AG09319 (cell line): ENCODE results near the gene PITX2.

Experiments
- DNase-seq: peaks from one replicate; pipeline ENCODE4 v3.0.0-alpha.2; 2010; ENCODE audit warnings: low read depth; ENCODE audit errors: extremely low read depth
- CTCF ChIP-seq: IDR thresholded peaks from 2 replicates; pipeline ENCODE4 v1.5.1; 2011; ENCODE audit warnings: low read depth, mild to moderate bottlenecking, inconsistent platforms, low read length, moderate library complexity

The PITX2 gene

GRCh38 chr4:110620691-110621327, 2.1 kb downstream of the PITX2 start:
- no peak for DNase-seq
- no peak for TF ChIP-seq CTCF

DNA sequence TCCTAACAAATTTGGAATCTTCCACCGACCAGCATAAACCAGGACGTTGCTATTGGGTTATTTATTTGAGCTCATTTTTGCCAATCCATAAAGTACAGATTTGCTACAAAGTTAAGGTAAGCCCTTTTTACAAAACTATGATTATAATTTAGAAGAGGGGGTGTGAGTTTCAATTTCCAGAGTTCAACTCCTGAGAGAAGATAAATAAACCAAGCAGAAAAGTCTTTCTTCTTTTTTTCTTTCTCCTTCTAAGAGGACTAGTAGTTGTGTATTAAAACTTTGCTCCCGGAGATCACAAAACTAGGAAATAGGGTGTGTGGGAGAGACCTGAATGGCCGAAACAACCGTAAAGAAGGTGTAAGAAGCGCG, 2.6 kb downstream of the PITX2 start:
- TF ChIP-seq CTCF, result no peak

DNA sequence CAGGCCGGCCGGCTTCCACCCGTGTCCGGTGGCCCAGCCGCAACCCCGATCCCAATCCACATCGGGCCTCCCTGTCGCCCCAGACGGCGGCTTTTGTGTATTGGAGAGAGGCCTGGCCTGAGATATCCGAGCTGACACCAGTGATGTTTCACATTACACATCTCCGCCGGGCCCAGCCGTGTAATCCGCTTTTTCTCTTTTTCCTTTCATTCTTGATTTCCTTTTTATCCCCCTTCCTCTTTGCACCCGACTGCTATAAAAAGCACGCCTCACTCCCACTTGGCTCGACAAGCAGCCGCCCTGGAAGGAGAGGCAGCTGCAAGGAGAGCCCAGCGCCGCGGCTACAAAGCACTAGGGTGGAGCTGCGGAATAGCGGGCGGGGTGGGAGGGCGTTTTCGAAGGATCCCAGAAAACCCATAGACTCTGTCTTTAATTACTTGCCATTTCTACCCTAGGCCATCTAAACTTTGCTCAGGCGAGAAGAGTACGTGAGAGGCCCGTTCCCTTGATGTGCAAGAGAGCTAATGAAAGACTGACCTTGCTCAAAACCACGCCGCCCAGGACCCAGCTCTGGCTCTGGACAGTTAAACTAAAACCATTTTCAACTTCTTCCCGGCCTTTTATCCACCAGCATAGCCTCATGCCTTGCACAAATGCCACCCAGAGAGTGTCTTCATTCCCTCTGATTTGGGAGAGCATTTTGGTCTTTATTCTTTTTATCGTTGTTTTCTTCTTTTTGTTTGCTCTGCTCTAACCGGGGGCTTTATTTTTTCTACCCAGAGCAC, 3.2 kb downstream of the PITX2 start:
- no peak for TF ChIP-seq CTCF

More for the DNA sequence above, 2.6 kb downstream of the PITX2 start:
- no peak for DNase-seq

GRCh38 chr4:110618581-110619462, 4.1 kb downstream of the PITX2 start:
- DNase-seq, result no peak
- no peak for TF ChIP-seq CTCF

More for the DNA sequence above, 3.2 kb downstream of the PITX2 start:
- no peak for DNase-seq

- DNase-seq, result no peak
- no peak for TF ChIP-seq CTCF
Measured at GRCh38 chr4:110617646-110618580, 5.0 kb downstream of the PITX2 start.

DNA sequence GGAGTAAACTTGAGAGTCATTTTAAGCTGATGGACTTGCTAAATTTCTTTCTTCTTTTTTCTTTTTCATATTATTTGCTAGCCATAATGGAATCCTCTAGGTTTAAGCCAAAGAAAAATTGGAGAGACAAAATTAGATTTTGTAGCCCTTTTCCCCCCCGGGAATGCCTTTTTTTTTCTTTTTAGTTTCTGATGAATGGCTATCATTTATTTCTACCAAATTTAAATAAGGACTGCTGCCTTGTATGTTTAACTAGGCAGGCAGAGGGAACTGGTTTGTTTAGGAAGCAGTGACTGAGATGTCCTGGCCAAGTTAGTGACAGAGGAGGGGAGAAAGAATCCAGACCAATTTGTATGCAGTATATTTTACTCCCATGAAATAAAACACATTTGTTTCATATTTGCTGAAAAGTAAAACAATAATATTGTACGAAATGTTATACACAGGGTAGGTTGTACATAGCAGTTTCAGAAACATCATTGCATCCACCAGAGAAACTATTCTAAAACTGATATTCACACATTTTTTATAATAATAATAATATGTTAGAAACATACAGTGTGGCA, 5.7 kb downstream of the PITX2 start:
- DNase-seq, result no peak
- no peak for TF ChIP-seq CTCF
